ENCODE measurements around the gene COLEC12. TPM values are rescaled to one million over a fixed set of nuclear protein-coding genes. Genes with fewer than 3 reads are reported as not detected.
"Not testable (repeated sequence)": the region's sequence is repeated elsewhere in the genome, so short reads cannot be mapped to it uniquely, and the experiment has no call there.

COLEC12 gene
- total RNA-seq, 4 donors from 2014 or later: 2.1 to 6.2 (median 5.2) TPM

DNA sequence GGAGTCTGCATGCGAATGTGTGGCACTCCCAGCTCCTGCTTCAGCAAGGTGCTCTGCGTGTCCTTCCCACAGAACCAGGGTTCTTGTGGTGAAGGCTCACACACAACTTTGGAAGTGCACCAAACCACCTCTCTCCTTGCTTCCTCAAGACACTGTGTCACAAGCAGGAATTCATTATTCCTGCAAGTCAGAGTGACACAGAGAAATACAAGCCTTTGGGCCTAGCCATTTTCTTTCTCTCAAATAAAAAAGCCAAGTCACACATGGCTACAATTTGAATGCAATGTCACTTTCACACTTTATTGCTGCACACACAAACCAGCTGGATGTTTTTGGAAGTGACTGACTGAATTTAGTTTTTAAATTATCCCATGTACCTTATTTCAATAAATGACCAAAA is 202.6 kb downstream of the COLEC12 start:
- no peak overlapping the region for H3K27ac ChIP-seq
- no peak for DNase-seq (ENCODE audit: low spot score in 2 of 2)
- H3K4me3 ChIP-seq: no peak overlapping the region
- H3K36me3 ChIP-seq: no peaks in the 10 kb centered on the region
- H3K4me1 ChIP-seq: peaks cover 3% of the 10 kb centered on the region
- 66% methylated on average over 2 of the region's 2 CpGs for WGBS
- no peaks in the 10 kb centered on the region for H3K27me3 ChIP-seq
- TF ChIP-seq EP300 (IDR thresholded peaks at IDR 0.05): no peak
- H3K9me3 ChIP-seq: no peaks in the 10 kb centered on the region

DNA sequence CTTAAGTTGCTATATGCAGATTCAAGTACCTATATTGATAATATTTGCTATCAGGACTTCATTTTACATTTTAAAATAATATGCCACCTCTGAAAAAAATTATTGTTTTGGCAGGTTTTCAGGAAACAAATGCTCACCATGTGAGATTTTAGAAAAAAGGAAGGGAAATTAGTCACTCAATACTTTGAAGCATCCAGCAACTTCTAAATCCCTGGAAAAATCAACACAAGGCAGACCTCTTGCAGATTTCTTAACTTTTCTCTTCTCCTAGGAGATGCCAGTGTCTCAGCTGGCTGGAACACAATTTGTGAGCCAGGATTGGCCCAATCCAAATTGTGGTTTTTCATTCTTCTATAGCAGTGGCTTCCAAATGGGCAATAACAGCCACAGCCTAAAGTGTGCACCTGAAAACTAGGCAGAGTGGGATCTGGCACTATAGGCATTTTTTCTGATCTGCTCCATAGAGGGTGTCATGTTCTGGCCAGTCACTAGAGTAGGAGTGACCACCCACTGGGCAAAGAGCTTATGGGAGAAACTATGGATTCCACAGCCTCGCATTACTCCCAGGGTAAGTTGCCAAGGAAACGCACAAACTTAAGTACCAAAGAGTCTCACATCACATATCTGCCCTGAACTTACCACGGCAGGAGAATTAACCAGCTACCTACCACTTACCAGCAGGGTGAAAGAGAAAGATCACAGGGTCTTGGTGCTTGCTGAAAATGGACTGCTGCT is 204.6 kb downstream of the COLEC12 start:
- no peak overlapping the region for H3K27ac ChIP-seq
- peaks cover 3% of the 10 kb centered on the region for H3K4me1 ChIP-seq
- TF ChIP-seq POLR2A (IDR thresholded peaks at IDR 0.05) (no peak), EP300 (IDR thresholded peaks at IDR 0.05) (no peak), POLR2AphosphoS5 (IDR thresholded peaks at IDR 0.05) (no peak)
- TF ChIP-seq, protein P1, sequence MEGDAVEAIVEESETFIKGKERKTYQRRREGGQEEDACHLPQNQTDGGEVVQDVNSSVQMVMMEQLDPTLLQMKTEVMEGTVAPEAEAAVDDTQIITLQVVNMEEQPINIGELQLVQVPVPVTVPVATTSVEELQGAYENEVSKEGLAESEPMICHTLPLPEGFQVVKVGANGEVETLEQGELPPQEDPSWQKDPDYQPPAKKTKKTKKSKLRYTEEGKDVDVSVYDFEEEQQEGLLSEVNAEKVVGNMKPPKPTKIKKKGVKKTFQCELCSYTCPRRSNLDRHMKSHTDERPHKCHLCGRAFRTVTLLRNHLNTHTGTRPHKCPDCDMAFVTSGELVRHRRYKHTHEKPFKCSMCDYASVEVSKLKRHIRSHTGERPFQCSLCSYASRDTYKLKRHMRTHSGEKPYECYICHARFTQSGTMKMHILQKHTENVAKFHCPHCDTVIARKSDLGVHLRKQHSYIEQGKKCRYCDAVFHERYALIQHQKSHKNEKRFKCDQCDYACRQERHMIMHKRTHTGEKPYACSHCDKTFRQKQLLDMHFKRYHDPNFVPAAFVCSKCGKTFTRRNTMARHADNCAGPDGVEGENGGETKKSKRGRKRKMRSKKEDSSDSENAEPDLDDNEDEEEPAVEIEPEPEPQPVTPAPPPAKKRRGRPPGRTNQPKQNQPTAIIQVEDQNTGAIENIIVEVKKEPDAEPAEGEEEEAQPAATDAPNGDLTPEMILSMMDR (IDR thresholded peaks at IDR 0.05): no peak
- no peak for DNase-seq (ENCODE audit: low spot score in 2 of 2)
- WGBS: 71% methylated on average over 3 of the region's 3 CpGs
- H3K36me3 ChIP-seq: no peaks in the 10 kb centered on the region
- H3K9me3 ChIP-seq: no peaks in the 10 kb centered on the region
- H3K4me3 ChIP-seq: no peak overlapping the region
- H3K27me3 ChIP-seq: no peaks in the 10 kb centered on the region

DNA sequence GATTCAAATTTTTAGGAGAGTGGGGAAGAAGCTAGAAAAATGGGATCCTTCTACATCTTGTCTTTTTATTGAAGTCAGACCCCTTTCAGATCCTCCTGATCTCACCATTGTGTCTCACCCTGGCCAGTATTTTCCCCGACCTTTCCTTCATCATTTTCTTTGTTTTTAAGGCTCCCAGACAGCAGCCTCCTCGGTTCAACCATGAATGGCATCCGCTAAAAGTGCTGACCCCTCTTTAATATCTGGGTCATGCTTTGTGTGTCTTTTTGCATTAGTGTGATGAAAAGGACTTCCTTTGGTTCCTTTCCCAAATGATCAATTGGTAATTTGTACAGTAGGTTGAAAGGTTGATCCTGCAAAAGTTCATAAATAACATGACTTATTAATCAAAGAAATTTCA is 205.9 kb downstream of the COLEC12 start:
- WGBS: 87% methylated on average over 3 of the region's 3 CpGs

DNA sequence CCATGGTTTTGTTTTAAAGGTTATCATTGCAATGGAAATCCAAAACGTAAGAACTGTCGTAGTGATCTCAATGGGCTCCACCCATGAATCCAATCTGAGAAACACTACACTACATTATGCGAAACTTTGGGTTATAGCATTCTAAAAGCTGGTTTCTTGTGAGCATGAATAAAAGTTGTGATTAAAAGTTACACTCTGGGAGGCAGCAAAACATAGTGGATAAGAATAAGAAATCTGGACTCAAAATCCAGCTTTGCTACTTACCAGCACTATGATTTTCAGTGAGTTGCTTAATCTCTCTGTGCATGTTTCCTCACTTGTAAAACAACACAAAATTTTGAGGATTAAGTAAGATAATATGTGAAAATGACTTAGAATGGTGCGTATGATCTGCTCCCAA is 207.0 kb downstream of the COLEC12 start:
- peaks cover 3% of the 10 kb centered on the region for H3K4me1 ChIP-seq
- no peaks in the 10 kb centered on the region for H3K9me3 ChIP-seq
- WGBS: 86% methylated on average over 4 of the region's 4 CpGs
- H3K27me3 ChIP-seq: no peaks in the 10 kb centered on the region
- no peak overlapping the region for H3K27ac ChIP-seq
- H3K36me3 ChIP-seq: no peaks in the 10 kb centered on the region
- H3K4me3 ChIP-seq: no peak overlapping the region
- DNase-seq (ENCODE audit: low spot score in 2 of 2): no peak
- TF ChIP-seq, protein P1 (IDR thresholded peaks at IDR 0.05): no peak
- no peak for TF ChIP-seq POLR2AphosphoS5 (IDR thresholded peaks at IDR 0.05)
- TF ChIP-seq EP300 (IDR thresholded peaks at IDR 0.05): no peak
- no peak for TF ChIP-seq POLR2A (IDR thresholded peaks at IDR 0.05)

More for the DNA sequence above, 205.9 kb downstream of the COLEC12 start:
- Histone ChIP-seq H3K9me3 (no peaks in the 10 kb centered on the region), H3K36me3 (no peaks in the 10 kb centered on the region), H3K27me3 (no peaks in the 10 kb centered on the region), H3K4me3 (no peak overlapping the region), H3K4me1 (peaks cover 3% of the 10 kb centered on the region), H3K27ac (no peak overlapping the region)
- no peak for DNase-seq (ENCODE audit: low spot score in 2 of 2)
- no peak for TF ChIP-seq POLR2A (IDR thresholded peaks at IDR 0.05)
- TF ChIP-seq, protein P1 (IDR thresholded peaks at IDR 0.05): no peak

DNA sequence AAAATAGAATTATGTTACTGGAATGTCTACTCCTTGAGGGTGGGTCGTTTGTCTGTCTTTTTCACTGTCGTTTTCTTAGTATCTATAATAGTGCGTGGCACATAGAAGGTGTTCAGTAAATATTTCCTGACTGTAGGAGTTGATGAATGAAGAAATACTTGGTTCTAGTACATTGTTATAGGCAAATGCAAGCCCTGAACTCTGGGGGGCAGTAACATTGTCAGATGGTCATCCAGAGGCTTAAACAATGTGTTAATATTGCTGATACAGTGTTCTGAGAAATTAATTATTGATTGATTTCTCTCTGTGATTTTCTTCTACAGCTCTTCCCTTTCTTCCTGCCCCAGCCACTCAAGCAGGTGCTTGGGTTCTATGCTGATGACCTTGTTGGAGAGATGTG is 208.2 kb downstream of the COLEC12 start:
- H3K27me3 ChIP-seq: no peaks in the 10 kb centered on the region

DNA sequence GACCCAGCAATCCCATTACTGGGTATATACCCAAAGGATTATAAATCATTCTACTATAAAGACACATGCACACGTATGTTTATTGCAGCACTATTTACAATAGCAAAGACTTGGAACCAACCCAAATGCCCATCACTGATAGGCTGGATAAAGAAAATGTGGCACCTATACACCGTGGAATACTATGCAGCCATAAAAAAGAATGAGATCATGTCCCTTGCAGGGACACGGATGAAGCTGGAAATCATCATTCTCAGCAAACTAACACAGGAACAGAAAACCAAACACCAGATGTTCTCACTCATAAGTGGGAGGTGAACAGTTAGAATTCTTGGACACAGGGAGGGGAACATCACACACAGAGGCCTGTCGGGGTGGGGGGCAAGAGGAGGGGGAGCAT is 210.5 kb downstream of the COLEC12 start:
- H3K4me3 ChIP-seq; H3K27me3 ChIP-seq; H3K27ac ChIP-seq; DNase-seq (ENCODE audit: low spot score in 2 of 2); H3K4me1 ChIP-seq; H3K36me3 ChIP-seq; H3K9me3 ChIP-seq: not testable (repeated sequence)
- 64% methylated on average over 4 of the region's 4 CpGs for WGBS

More for the DNA sequence above, 208.2 kb downstream of the COLEC12 start:
- no peak for DNase-seq (ENCODE audit: low spot score in 2 of 2)
- no peak overlapping the region for H3K27ac ChIP-seq
- H3K9me3 ChIP-seq: no peaks in the 10 kb centered on the region
- no peaks in the 10 kb centered on the region for H3K36me3 ChIP-seq
- H3K4me3 ChIP-seq: no peak overlapping the region
- TF ChIP-seq, protein P1 (IDR thresholded peaks at IDR 0.05): no peak
- TF ChIP-seq POLR2A (IDR thresholded peaks at IDR 0.05) (no peak), POLR2AphosphoS5 (IDR thresholded peaks at IDR 0.05) (no peak), EP300 (IDR thresholded peaks at IDR 0.05) (no peak)
- peaks cover 3% of the 10 kb centered on the region for H3K4me1 ChIP-seq
- 61% methylated on average over 3 of the region's 3 CpGs for WGBS
